B cell (primary cell): Measurements from ENCODE around the gene KCNJ8. TPM values are rescaled to one million over a fixed set of nuclear protein-coding genes. Genes with fewer than 3 reads are reported as not detected.

Source experiments
- ATAC-seq: fragments of 200-7000 bp; cut with Tn5 transposase; one replicate; pipeline ENCODE4 v1.10.0; 2021; ENCODE audit warnings: low read depth, mild to moderate bottlenecking, moderate number of reproducible peaks, moderate library complexity
- CTCF ChIA-PET: fragments of 350-600 bp; sonication (Branson Sonifier 250); formaldehyde crosslinking; loops from one replicate; lab custom pipeline; 2021; ENCODE audit warnings: antibody characterized with exemption, inconsistent platforms; lab: Charles Lee
- POLR2A ChIA-PET: fragments of 350-600 bp; sonication (Branson Sonifier 250); formaldehyde crosslinking; loops from one replicate; lab custom pipeline; 2021; ENCODE audit warnings: antibody characterized with exemption; lab: Charles Lee
- DNase-seq: peaks from one replicate; pipeline ENCODE4 v3.0.0; 2013
- H2AFZ ChIP-seq: 2 replicates; pipeline ENCODE4 v1.6.1; 2012; ENCODE audit warnings: mild to moderate bottlenecking, low read depth, low read length; ENCODE audit not compliant: insufficient read depth, poor library complexity, severe bottlenecking
- H3K27ac ChIP-seq, 2 donors: 1 replicate in 1 of 2; 2 replicates in 1 of 2; pipeline ENCODE4 v1.5.1; 2012 to 2013; ENCODE audit warnings: low read length in 2 of 2, mild to moderate bottlenecking in 2 of 2, moderate library complexity in 1 of 2
- H3K27me3 ChIP-seq, 4 experiments: fragments of 200-600 bp in 1 of 4; sonication (generic) in 1 of 4; replicated peaks in 1 of 4; 1 replicate in 2 of 4; 2 replicates in 2 of 4; pipeline versions ENCODE4 v1.6.1 to v1.7.0; 2013 to 2016; ENCODE audit warnings: low read length in 3 of 4, mild to moderate bottlenecking in 2 of 4, mixed read lengths in 1 of 4, moderate library complexity in 1 of 4; ENCODE audit not compliant: insufficient read depth in 4 of 4, control insufficient read depth in 3 of 4; ENCODE audit errors: control extremely low read depth in 1 of 4
- H3K36me3 ChIP-seq, 2 experiments: replicated peaks in 1 of 2; 1 replicate in 1 of 2; 2 replicates in 1 of 2; pipeline versions ENCODE4 v1.6.1 to v1.7.1; 2013; ENCODE audit warnings: low read length in 1 of 2; ENCODE audit not compliant: insufficient read depth in 2 of 2, control insufficient read depth in 1 of 2; ENCODE audit errors: control extremely low read depth in 1 of 2, extremely low read depth in 1 of 2
- H3K4me1 ChIP-seq, 2 donors: fragments of 200-600 bp in 1 of 2; sonication (generic) in 1 of 2; 1 replicate in 1 of 2; 2 replicates in 1 of 2; pipeline versions ENCODE4 v1.5.1 to v1.6.1; 2013 to 2017; ENCODE audit warnings: low read length in 2 of 2; ENCODE audit not compliant: control insufficient read depth in 2 of 2, insufficient read depth in 2 of 2
- H3K4me2 ChIP-seq: replicated peaks from 2 replicates; pipeline ENCODE3; 2012; ENCODE audit warnings: mild to moderate bottlenecking, low read depth, low read length; ENCODE audit not compliant: poor library complexity, severe bottlenecking
- H3K4me3 ChIP-seq, 5 experiments: fragments of 200-600 bp in 1 of 5; sonication (generic) in 1 of 5; 1 replicate in 3 of 5; 2 replicates in 2 of 5; pipeline versions ENCODE4 v1.5.1 to v1.7.0; 2011 to 2016; ENCODE audit warnings: low read length in 4 of 5, mild to moderate bottlenecking in 4 of 5, low read depth in 2 of 5, control low read depth in 1 of 5, moderate library complexity in 1 of 5; ENCODE audit not compliant: insufficient read depth in 1 of 5; ENCODE audit errors: control extremely low read depth in 1 of 5, extremely low read depth in 1 of 5
- H3K79me2 ChIP-seq: fragments of 200-600 bp; sonication (generic); one replicate; pipeline ENCODE4 v1.6.0; 2016; ENCODE audit warnings: low read length; ENCODE audit not compliant: control insufficient read depth, insufficient read depth
- H3K9ac ChIP-seq: fragments of 200-600 bp; sonication (generic); 2 replicates; pipeline ENCODE4 v1.6.1; 2017; ENCODE audit warnings: mild to moderate bottlenecking, low read length, moderate library complexity
- H3K9me3 ChIP-seq, 3 donors: one replicate each; pipeline versions ENCODE4 v1.6.1 to v1.7.1; 2013; ENCODE audit warnings: low read length in 2 of 3; ENCODE audit not compliant: control insufficient read depth in 2 of 3, insufficient read depth in 1 of 3; ENCODE audit errors: control extremely low read depth in 1 of 3
- H4K20me1 ChIP-seq: 2 replicates; pipeline ENCODE4 v1.6.0; 2012; ENCODE audit warnings: mild to moderate bottlenecking, low read length; ENCODE audit not compliant: insufficient read depth, control insufficient read depth, poor library complexity, severe bottlenecking
- H3K27ac Mint-ChIP-seq: one replicate; pipeline ENCODE4 v1.8.0; 2021; ENCODE audit warnings: mixed read lengths
- H3K27me3 Mint-ChIP-seq: one replicate; pipeline ENCODE4 v1.8.0; 2021; ENCODE audit warnings: mixed read lengths
- H3K4me1 Mint-ChIP-seq: one replicate; pipeline ENCODE4 v1.8.0; 2021; ENCODE audit warnings: mixed read lengths
- H3K4me3 Mint-ChIP-seq: one replicate; pipeline ENCODE4 v1.8.0; 2021; ENCODE audit warnings: mixed read lengths
- H3K9me3 Mint-ChIP-seq: one replicate; pipeline ENCODE4 v1.8.0; 2022; ENCODE audit warnings: mixed read lengths; ENCODE audit not compliant: insufficient read depth
- EZH2 ChIP-seq: IDR thresholded peaks from 2 replicates; pipeline ENCODE4 v1.6.1; 2012; ENCODE audit warnings: borderline replicate concordance, low read depth, mild to moderate bottlenecking, moderate library complexity, low read length; ENCODE audit not compliant: insufficient read depth, poor library complexity, severe bottlenecking
- intact Hi-C: fragments of 100-400 bp; cut with micrococcal nuclease; formaldehyde crosslinking; loops from one replicate; pipeline ENCODE4 v1.10.0; 2022
- polyA plus RNA-seq: library from polyadenylated mRNA; depleted of rRNA; stranded (reverse); fragments of >200 nt; gene quantifications from 2 replicates; pipeline ENCODE4 v1.2.3, GENCODE V29; 2012
- total RNA-seq, 2 donors: library from RNA; stranded (reverse); fragments of 120-200 nt in 1 of 2; gene quantifications; 1 replicate in 1 of 2; 2 replicates in 1 of 2; pipeline versions ENCODE4 v1.2.3 to v1.2.4, GENCODE V29; 2013 to 2022
- TF ChIP-seq, protein P1 (sequence below): fragments of 200-600 bp; IDR thresholded peaks from one replicate; pipeline ENCODE4 v1.8.0; 2022; ENCODE audit warnings: antibody characterized with exemption, mild to moderate bottlenecking

The KCNJ8 gene
- total and polyA plus RNA-seq, 2 donors (not counting 1 experiment from before 2014, with no cell fraction given): not detected

DNA sequence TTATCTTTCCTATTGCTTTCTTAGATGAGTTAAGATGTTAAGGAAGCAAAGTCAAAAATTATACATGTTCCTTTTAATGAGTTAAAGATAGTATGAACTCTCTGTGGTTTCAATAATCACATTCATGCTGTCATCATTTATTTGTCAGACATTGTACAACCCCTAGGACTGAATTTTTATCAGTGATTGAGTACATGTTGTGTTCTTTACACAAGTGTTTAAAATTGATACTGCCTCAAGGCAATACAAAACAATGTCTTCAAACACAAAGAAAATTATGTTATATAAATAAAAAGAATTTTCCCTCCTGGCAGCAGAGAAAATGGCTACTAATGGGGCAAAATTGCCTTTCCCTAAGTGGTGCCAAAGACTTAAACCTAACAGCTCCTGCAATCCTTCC lies 34.6 kb upstream of the KCNJ8 start:
- TF ChIP-seq EZH2: no peak
- TF ChIP-seq, protein P1, sequence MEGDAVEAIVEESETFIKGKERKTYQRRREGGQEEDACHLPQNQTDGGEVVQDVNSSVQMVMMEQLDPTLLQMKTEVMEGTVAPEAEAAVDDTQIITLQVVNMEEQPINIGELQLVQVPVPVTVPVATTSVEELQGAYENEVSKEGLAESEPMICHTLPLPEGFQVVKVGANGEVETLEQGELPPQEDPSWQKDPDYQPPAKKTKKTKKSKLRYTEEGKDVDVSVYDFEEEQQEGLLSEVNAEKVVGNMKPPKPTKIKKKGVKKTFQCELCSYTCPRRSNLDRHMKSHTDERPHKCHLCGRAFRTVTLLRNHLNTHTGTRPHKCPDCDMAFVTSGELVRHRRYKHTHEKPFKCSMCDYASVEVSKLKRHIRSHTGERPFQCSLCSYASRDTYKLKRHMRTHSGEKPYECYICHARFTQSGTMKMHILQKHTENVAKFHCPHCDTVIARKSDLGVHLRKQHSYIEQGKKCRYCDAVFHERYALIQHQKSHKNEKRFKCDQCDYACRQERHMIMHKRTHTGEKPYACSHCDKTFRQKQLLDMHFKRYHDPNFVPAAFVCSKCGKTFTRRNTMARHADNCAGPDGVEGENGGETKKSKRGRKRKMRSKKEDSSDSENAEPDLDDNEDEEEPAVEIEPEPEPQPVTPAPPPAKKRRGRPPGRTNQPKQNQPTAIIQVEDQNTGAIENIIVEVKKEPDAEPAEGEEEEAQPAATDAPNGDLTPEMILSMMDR: no peak
- CTCF ChIA-PET: no interaction called here
- POLR2A ChIA-PET: no interaction called here

DNA sequence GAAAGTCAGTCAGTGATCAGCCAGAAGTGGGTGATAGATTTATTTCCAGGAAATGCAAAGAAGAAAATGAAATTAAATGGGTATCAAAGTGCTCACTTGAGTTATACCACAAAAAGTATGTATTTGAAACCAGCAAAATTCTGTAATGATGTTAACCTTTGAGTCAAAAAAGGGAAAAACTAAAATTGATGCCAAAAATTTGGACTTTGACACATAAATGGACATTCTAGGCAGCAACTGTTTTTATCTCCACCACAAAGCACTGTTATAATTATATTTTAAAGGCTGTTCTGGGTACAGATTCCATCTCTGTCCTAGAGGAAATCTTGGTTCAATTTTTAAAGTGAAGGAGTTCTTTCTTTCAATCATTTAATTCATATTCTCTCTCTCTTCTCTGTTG lies 31.7 kb upstream of the KCNJ8 start:
- CTCF ChIA-PET: no interaction called here

More for the DNA sequence above, 34.6 kb upstream of the KCNJ8 start:
- Mint-ChIP-seq H3K27me3 (no peaks in the 10 kb centered on the region), H3K4me3 (no peak overlapping the region), H3K27ac (no peak overlapping the region), H3K4me1 (no peaks in the 10 kb centered on the region), H3K9me3 (peaks cover 3% of the 10 kb centered on the region)
- ATAC-seq (no peak), DNase-seq (no peak)
- Histone ChIP-seq H3K27me3 (no peaks in the 10 kb centered on the region), H3K9me3 (peaks cover 0 to 2% (median 0%) of the 10 kb centered on the region in 3 donors), H3K27ac (no peak overlapping the region), H3K4me3 (no peak overlapping the region), H3K4me2 (no peak overlapping the region), H4K20me1 (no peaks in the 10 kb centered on the region), H3K36me3 (no peaks in the 10 kb centered on the region), H3K79me2 (no peaks in the 10 kb centered on the region), H3K4me1 (no peaks in the 10 kb centered on the region), H3K9ac (no peak overlapping the region), H2AFZ (no peak overlapping the region)
- intact Hi-C loops: no loop called here

More for the DNA sequence above, 31.7 kb upstream of the KCNJ8 start:
- intact Hi-C loops: no loop called here
- peaks cover 3% of the 10 kb centered on the region for H3K9me3 Mint-ChIP-seq
- Histone ChIP-seq H3K4me3 (no peak overlapping the region), H4K20me1 (no peaks in the 10 kb centered on the region), H3K27ac (no peak overlapping the region), H3K4me2 (no peak overlapping the region), H3K27me3 (no peaks in the 10 kb centered on the region), H3K36me3 (no peaks in the 10 kb centered on the region), H2AFZ (no peak overlapping the region), H3K9ac (no peak overlapping the region), H3K9me3 (peaks cover 0 to 2% (median 0%) of the 10 kb centered on the region in 3 donors), H3K4me1 (no peaks in the 10 kb centered on the region), H3K79me2 (no peaks in the 10 kb centered on the region)
- no peaks in the 10 kb centered on the region for H3K4me1 Mint-ChIP-seq
- no peak for TF ChIP-seq EZH2
- TF ChIP-seq, protein P1: no peak
- POLR2A ChIA-PET: no interaction called here
- no peak overlapping the region for H3K27ac Mint-ChIP-seq
- no peak for ATAC-seq
- no peaks in the 10 kb centered on the region for H3K27me3 Mint-ChIP-seq
- no peak overlapping the region for H3K4me3 Mint-ChIP-seq
- DNase-seq: no peak
